A673 (cell line): Measurements from ENCODE around the gene CFAP221.

ENCODE experiments used
- CTCF ChIP-seq: fragments of 300-800, 200-600 bp; sonication (generic); conservative IDR thresholded peaks from 2 replicates; pipeline ENCODE4 v1.5.1; 2017; ENCODE audit warnings: low read depth, mild to moderate bottlenecking, antibody characterized with exemption, low read length, moderate library complexity, mixed read lengths
- EZH2 ChIP-seq: fragments of 200-600 bp; sonication (generic); IDR thresholded peaks from 2 replicates; pipeline ENCODE4 v1.6.1; 2017; ENCODE audit warnings: borderline replicate concordance, low read depth, mild to moderate bottlenecking, mixed read lengths, antibody characterized with exemption, low read length; ENCODE audit not compliant: poor library complexity, severe bottlenecking

GRCh38 chr2:119590873-119591272 is 46.6 kb downstream of the CFAP221 start:
- TF ChIP-seq EZH2 (no peak), CTCF (no peak)
